Peyer's patch (tissue), 4 donors: ENCODE data around the gene CLN6. TPM values are rescaled to one million over a fixed set of nuclear protein-coding genes. Genes with fewer than 3 reads are reported as not detected.

Experiments
- DNase-seq, 3 donors: peaks; one replicate each; pipeline ENCODE4 v3.0.0-alpha.2; 2017 to 2019
- H3K27ac ChIP-seq, 4 donors: fragments of 200-600 bp; sonication (generic); one replicate each; pipeline ENCODE4 v1.5.1; 2016 to 2019
- H3K27me3 ChIP-seq, 2 donors: fragments of 200-600 bp; sonication (generic); one replicate each; pipeline ENCODE4 v1.5.1; 2019
- H3K36me3 ChIP-seq, 3 donors: fragments of 200-600 bp; sonication (generic); one replicate each; pipeline ENCODE4 v1.5.1; 2016 to 2019
- H3K4me1 ChIP-seq, 4 donors: fragments of 200-600 bp; sonication (generic); one replicate each; pipeline ENCODE4 v1.5.1; 2016 to 2019
- H3K4me3 ChIP-seq, 4 donors: fragments of 200-600 bp; sonication (generic); 1 replicate in 3 of 4; 2 replicates in 1 of 4; pipeline ENCODE4 v1.5.1; 2016 to 2019; ENCODE audit warnings: mild to moderate bottlenecking in 1 of 4
- H3K9me3 ChIP-seq, 4 donors: fragments of 200-600 bp; sonication (generic); one replicate each; pipeline ENCODE4 v1.5.1; 2016 to 2019; ENCODE audit warnings: mild to moderate bottlenecking in 1 of 4
- CTCF ChIP-seq, 6 experiments: fragments of 450-650 bp in 4 of 6; fragments of 200-600 bp in 2 of 6; sonication (generic) in 1 of 6; IDR thresholded peaks; one replicate each; pipeline ENCODE4 v1.5.1; 2017 to 2019; ENCODE audit warnings: antibody characterized with exemption in 6 of 6, mild to moderate bottlenecking in 3 of 6, moderate library complexity in 1 of 6
- POLR2A ChIP-seq, 2 donors: fragments of 450-650 bp; IDR thresholded peaks; one replicate each; pipeline ENCODE4 v1.5.1; 2017; ENCODE audit warnings: antibody characterized with exemption in 2 of 2, mild to moderate bottlenecking in 2 of 2, moderate library complexity in 2 of 2
- total RNA-seq, 4 donors: library from RNA; depleted of rRNA; stranded (reverse); fragments of >200 nt; gene quantifications; one replicate each; pipeline ENCODE4 v1.1.0, GENCODE V29; 2016

The CLN6 gene
- total RNA-seq, 4 donors from 2014 or later = 19.0 to 38.0 (median 23.0) TPM

- TF ChIP-seq POLR2A (IDR thresholded peaks at IDR 0.05) (no peak), CTCF (IDR thresholded peaks at IDR 0.05) (no peak)
- H3K36me3 ChIP-seq = peaks cover 0 to 11% (median 0%) of the 10 kb centered on the region in 3 donors
- no peaks in the 10 kb centered on the region for H3K27me3 ChIP-seq
- DNase-seq = no peak
- H3K4me3 ChIP-seq = no peak overlapping the region
- no peak overlapping the region for H3K27ac ChIP-seq
- H3K4me1 ChIP-seq = no peaks in the 10 kb centered on the region
- H3K9me3 ChIP-seq = no peaks in the 10 kb centered on the region
Measured at GRCh38 chr15:68220489-68220888, 9.0 kb downstream of the CLN6 start.

DNA sequence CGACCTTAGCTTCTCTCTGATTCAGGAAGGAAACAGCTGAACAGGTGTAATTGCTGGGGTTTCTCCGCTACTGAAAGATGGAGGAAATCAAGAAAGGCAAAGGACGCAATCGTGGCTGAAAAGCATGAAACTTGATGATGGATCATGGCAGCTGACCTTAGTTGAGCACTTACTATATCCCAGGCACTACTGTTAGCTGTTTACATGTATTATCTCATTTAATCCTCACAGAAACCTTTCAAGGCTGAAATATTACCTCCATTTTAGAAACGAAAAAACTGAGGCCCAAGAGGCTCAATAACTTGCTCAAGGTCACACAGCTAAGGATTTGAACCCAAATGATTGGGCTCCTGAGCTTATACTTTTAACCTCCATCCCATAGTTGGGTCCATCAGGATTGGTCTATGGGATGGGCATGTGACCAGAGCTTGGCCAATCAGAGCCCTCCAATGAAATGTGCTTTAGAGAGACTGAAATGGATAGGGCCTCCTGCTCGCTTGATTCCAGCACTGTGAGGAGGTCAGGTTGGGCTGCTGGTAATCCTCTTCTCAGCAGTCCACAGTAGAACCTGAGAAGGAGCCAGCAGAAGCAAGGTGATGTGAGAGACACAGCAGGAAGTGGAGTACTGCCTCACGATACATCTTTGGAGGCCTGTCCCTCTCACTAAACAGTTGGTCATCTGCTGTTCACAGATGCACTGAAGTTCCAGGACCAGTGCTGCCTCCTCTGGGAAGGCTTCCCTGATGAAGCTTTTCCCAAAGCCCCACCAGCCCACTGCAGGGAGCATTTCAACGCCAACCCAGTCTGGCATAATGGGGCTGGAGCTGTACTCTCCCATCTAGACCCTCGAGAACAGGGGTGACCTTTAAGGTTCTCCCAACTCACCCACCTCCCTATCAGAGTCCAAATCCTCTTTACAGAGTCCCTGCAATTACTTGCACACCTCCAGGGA, 10.4 kb downstream of the CLN6 start:
- DNase-seq = peak in 2 of 3 donors; percentile 15 to 18
- no peaks in the 10 kb centered on the region for H3K27me3 ChIP-seq
- H3K27ac ChIP-seq = no peak overlapping the region
- H3K9me3 ChIP-seq = no peaks in the 10 kb centered on the region
- peaks cover 0 to 11% (median 0%) of the 10 kb centered on the region in 3 donors for H3K36me3 ChIP-seq
- H3K4me1 ChIP-seq = no peaks in the 10 kb centered on the region
- no peak overlapping the region for H3K4me3 ChIP-seq
- TF ChIP-seq CTCF (IDR thresholded peaks at IDR 0.05) (no peak), POLR2A (IDR thresholded peaks at IDR 0.05) (no peak)

DNA sequence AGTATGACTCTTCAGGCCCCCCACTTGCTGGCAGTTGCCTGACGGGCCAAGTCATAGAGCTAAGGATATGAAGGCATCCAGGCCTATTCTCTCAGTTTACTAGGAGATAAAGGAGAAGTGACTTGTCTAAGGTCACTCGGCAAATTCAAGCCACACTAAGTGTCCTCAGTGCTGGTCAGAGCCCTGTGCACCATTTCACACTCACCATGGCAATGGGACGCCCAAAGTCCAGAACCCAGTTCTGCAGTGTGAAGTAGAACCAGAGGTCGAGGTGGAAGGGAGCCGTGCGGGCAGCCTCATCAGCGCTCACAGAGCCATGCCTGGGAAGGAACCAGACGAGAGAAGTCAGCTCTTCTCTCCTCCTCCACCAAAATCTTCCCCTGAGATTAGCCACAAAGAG, 11.2 kb downstream of the CLN6 start:
- peak in 2 of 3 donors; percentile 14 to 32 for DNase-seq
- H3K4me3 ChIP-seq = no peak overlapping the region
- peaks cover 0 to 11% (median 0%) of the 10 kb centered on the region in 3 donors for H3K36me3 ChIP-seq
- H3K9me3 ChIP-seq = no peaks in the 10 kb centered on the region
- H3K27me3 ChIP-seq = no peaks in the 10 kb centered on the region
- no peaks in the 10 kb centered on the region for H3K4me1 ChIP-seq
- no peak for TF ChIP-seq CTCF (IDR thresholded peaks at IDR 0.05)
- no peak for TF ChIP-seq POLR2A (IDR thresholded peaks at IDR 0.05)
- no peak overlapping the region for H3K27ac ChIP-seq

DNA sequence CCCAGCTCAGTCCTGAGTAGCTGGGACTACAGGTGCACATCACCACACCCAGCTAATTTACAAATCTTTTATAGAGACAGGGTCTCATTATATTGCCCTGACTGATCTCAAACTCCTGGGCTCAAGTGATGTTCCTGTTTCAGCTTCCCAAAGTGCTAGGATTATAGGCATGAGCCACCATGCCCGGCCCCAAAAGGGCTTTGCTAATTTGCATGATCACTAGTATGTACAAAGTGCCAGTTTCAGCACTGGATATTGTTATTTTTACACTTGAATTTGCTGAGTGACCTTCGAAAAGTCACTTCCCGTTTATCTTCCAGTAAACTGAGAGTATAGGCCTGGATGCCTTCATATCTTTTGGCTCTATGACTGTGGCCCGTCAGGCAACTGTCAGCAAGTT, 12.2 kb downstream of the CLN6 start:
- Histone ChIP-seq H3K36me3 (peaks cover 0 to 11% (median 0%) of the 10 kb centered on the region in 3 donors), H3K4me1 (no peaks in the 10 kb centered on the region), H3K9me3 (no peaks in the 10 kb centered on the region), H3K4me3 (no peak overlapping the region), H3K27ac (no peak overlapping the region), H3K27me3 (no peaks in the 10 kb centered on the region)
- DNase-seq = peak in 2 of 3 donors; percentile 4 to 23
- no peak for TF ChIP-seq CTCF (IDR thresholded peaks at IDR 0.05)
- no peak for TF ChIP-seq POLR2A (IDR thresholded peaks at IDR 0.05)

GRCh38 chr15:68214838-68215254, 14.7 kb downstream of the CLN6 start:
- Histone ChIP-seq H3K9me3 (no peaks in the 10 kb centered on the region), H3K4me1 (peaks cover 0 to 13% (median 0%) of the 10 kb centered on the region in 4 donors), H3K36me3 (peaks cover 0 to 11% (median 0%) of the 10 kb centered on the region in 3 donors), H3K27me3 (no peaks in the 10 kb centered on the region), H3K4me3 (no peak overlapping the region), H3K27ac (no peak overlapping the region)
- TF ChIP-seq POLR2A (IDR thresholded peaks at IDR 0.05) (no peak), CTCF (IDR thresholded peaks at IDR 0.05) (no peak)
- DNase-seq = peak in 1 of 3 donors; percentile 40
